ENCODE data around the gene PGBD5.
"Not testable (repeated sequence)": the region's sequence is repeated elsewhere in the genome, so short reads cannot be mapped to it uniquely, and the experiment has no call there.

Gene PGBD5, protein sequence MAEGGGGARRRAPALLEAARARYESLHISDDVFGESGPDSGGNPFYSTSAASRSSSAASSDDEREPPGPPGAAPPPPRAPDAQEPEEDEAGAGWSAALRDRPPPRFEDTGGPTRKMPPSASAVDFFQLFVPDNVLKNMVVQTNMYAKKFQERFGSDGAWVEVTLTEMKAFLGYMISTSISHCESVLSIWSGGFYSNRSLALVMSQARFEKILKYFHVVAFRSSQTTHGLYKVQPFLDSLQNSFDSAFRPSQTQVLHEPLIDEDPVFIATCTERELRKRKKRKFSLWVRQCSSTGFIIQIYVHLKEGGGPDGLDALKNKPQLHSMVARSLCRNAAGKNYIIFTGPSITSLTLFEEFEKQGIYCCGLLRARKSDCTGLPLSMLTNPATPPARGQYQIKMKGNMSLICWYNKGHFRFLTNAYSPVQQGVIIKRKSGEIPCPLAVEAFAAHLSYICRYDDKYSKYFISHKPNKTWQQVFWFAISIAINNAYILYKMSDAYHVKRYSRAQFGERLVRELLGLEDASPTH

DNA sequence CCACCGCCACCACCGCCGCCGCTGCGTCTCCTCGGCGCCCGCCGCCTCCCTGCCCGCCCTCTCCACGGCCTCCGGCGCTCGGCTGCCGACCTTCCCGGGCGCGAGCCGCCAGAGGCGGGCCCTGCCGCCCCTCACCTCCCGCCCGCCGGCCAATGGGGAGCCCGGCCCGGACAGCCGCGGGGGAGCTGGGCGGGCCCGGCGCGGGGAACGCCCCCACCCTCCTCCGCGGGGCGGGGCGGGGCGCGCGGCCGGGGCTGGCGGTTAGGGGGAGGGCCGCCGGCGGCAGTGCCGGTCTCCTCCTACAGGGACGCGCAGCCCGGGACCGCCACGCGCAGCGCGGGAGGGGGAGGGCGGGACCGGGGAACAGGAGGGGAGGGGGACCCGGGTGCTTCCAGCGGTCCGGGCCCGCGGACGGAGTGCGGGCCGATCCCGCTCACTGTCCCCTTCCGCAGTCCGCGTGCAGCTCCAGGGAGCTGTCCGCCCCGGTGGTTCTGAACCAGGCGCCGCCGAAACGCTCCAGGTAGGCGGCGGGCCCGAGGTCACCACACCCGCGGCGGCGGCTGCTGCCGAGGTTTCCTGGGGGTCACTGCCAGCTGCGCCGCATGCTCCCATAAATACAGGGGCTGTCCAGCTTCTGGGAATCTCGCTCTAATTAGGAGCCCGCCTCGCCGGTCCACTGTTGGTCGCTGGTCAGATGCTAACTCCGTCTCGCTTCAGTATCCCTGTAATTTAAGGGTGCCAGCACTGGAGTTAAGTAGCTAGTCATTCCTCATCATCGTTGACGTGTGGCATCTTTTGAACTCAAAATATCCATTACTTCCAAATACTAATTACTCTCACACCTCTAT, at the start of gene PGBD5:
Gene PGBD5, minus strand, starts transcription at position 87 of the 848 bp plus-strand sequence. CDS start 404 bp downstream, outside the sequence.
- peak; percentile 89 for DNase-seq

DNA sequence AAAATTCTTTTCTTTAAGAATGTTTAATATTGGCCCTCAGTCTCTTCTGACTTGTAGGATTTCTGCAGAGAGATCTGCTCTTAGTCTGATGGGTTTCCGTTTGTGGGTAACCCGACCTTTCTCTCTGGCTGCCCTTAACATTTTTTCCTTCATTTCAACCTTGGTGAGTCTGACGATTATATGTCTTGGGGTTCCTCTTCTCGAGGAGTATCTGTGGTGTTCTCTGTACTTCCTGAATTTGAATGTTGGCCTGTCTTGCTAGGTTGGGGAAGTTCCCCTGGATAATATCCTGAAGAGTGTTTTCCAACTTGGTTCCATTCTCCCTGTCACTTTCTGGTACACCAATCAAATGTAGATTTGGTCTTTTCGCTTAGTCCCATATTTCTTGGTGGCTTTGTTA, 48.8 kb upstream of the PGBD5 start:
- DNase-seq: not testable (repeated sequence)

DNA sequence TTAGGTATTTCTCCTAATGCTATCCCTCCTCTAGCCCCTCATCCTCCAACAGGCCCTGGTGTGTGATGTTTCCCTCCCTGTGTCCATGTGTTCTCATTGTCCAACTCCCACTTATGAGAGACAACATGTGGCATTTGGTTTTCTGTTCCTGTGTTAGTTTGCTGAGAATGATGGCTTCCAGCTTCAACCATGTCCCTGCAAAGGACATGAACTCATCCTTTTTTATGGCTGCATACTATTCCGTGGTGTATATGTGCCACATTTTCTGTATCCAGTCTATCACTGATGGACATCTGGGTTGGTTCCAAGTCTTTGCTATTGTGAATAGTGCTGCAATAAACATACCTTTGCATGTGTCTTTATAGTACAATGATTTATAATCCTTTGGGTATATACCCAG, 44.6 kb upstream of the PGBD5 start:
- DNase-seq: not testable (repeated sequence)

DNA sequence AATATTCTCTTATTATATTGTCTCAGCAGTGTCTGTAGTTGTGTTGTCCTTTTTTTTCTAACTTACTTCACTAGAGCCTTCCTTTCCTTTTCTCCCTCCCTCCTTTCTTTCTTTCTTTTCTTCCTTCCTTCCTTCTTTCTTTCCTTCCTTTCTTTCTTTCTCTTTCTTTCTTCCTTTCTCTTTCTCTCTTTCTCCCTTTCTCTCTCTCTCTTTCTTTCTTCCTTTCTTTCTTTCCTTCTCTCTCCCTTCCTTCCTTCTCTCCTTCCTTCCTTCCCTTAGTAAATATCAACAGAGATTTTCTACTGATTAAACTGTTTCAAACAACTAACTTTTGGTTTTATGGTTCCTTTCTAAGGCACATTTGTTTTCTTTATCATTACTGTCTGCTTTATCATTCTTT, 43.1 kb upstream of the PGBD5 start:
- DNase-seq: no peak

DNA sequence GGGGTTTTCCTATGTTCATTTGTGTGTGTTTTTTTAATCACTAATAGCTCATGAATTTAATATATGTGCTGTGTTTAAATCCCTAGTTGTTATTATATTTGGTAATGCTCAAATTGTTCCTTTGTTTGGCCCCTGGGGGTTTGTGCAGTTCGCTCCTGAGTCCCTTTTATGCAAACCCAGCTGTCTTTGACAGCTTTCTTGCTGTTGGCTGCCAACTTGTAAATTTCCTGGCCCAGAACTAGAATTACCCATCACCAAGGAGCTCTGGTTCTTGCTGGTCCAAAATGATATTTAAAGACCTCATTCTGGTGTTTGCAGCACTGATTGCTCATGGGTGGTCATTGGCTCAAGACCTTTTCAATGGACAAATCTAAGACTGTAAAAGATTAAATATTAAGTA, 39.6 kb upstream of the PGBD5 start:
- peak; percentile 6 for DNase-seq

DNA sequence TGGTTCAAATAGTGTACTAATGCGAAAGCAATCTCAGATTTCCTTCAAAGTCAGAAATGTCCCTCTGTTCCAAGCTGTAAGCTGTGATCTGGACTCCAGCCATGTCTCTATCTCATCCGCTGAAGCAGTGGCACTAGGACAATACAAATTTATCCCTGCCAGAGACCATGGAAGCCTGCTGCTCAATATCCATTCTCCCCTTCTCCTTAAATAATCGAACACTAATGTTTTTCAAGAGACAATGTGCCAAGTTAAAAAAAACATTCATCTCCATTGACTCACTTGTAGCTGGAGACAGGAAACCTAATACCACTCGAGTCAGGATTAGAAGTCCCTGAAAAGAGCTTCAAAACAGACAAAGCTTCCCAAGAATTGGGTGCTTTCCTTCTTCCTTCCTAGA, 38.5 kb upstream of the PGBD5 start:
- no peak for DNase-seq

DNA sequence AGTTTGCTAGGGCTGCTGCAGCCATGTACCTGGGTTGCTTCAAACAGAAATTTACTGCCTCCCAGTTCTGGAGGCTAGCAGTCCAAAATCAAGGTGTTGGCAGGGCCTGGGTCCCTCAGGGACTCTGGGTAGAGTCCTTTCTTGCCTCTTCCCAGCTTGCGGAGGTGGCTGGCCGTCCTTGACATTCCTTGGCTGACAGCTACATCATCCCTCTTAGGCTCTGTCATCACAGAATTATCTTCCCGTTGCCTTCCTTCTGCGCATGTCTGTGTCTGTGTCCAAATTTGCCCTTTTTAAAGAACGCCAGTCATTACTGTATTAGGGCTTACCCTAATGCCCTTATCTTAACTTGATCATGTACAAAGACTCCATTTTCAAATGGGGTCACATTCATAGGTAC, 37.6 kb upstream of the PGBD5 start:
- DNase-seq: no peak

DNA sequence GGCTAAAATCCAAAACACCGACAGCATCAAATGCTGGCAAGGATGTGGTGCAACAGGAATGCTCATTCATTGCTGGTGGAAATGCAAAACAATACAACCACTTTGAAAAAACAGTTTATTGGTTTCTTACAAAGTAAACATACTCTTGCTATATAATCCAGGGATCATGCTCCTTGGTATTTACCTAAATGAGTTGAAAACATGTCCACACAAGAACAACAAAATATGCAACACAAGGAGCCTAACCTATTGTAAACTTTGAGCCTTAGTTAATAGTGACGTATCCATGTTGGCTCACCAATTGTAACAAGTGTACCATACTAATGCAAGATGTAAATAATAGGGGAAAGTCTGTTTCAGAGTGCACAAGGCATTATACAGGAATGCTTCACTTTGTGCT, 37.2 kb upstream of the PGBD5 start:
- no peak for DNase-seq

DNA sequence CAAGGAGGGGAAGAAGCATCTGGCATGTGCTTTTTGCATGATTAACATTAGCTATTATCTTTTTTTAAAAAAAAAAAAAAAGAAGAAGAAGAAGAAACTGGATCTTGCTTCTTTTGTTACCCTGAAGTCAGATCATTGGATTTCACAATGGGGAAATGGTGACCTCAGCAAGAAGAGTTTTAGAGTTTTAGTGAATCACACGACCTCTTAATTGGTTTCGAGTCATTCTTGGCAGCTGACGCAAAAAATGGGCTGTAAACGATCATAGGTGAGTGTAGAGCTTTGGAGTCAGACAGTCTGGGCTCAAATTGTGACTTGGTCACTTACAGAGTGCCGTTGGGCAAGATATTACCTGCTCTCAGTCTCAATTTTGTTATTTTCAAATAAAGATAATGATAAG, 33.3 kb upstream of the PGBD5 start:
- no peak for DNase-seq

DNA sequence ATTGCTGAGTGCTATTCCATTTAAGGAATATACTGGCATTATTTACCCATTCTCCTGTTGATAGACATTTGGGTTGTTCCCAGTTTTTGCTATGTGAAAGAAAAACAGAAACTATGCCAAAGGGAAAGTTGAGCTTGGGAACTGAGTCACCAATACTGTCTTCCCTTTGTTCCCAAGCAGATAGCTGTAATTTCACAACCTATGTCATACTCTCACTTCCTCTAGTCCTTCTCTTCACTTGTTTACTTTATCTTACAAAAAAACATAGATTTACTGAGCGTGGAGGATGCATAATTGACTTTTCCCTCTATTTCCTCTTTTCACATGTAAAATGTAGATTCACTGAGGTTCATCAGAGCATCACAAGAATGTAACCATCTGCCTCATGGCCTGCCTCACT, 32.4 kb upstream of the PGBD5 start:
- DNase-seq: no peak

DNA sequence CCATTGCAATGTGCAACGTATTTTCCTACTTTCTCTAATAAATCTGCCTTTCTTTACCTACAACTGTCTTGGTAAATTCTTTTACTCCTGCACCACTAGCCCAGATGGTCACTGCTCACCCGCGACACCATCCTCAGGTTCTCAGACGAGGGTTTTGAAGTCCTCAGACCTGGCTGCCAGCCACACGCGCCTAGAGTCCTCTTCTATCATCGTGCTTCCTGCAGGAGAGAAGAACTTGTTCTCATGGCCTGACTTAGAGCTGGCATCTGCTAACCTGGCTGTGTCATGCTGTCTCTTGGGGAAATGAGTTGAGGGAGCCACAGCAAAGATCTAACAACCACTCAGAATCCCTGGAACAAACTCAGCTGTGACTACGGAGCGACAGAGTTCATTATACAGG, 30.3 kb upstream of the PGBD5 start:
- no peak for DNase-seq

DNA sequence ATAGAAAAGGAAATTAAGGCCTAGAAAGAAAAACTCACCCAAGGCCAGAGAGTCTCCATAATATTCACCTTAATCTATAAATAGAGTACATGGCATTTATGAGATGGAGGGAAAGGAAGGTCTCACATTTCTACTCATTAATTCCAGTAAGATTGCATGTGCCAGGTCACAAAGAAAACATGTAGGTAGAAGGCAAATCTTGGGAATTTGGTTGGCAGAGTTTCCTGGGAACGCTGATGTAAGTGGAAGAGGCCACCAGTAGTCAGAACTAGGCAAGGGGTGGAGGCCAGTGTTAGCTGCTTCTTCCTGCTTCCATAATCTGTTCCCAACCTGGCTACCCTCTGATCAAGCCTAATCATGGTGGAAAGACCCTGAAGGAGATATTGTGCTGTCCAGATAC, 29.2 kb upstream of the PGBD5 start:
- DNase-seq: no peak

DNA sequence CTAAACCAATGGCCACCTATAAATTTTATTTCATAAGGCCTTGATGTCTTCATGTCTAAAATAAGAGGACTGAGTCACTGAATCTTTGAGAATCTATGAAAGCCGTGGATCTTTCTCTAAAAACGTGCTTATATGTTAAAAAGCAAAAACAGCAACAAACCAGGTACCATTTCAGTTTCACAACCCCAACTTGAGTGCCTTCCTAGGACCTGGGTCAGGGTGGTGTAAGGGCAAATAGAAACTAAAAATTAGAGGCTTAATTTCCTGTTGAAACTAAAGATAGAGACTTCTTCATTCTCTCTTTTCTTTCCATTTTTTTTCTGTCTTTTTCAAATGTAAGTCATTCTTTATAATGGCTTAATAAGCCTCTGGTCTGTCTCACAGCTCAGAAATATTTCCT, 27.2 kb upstream of the PGBD5 start:
- DNase-seq: no peak

DNA sequence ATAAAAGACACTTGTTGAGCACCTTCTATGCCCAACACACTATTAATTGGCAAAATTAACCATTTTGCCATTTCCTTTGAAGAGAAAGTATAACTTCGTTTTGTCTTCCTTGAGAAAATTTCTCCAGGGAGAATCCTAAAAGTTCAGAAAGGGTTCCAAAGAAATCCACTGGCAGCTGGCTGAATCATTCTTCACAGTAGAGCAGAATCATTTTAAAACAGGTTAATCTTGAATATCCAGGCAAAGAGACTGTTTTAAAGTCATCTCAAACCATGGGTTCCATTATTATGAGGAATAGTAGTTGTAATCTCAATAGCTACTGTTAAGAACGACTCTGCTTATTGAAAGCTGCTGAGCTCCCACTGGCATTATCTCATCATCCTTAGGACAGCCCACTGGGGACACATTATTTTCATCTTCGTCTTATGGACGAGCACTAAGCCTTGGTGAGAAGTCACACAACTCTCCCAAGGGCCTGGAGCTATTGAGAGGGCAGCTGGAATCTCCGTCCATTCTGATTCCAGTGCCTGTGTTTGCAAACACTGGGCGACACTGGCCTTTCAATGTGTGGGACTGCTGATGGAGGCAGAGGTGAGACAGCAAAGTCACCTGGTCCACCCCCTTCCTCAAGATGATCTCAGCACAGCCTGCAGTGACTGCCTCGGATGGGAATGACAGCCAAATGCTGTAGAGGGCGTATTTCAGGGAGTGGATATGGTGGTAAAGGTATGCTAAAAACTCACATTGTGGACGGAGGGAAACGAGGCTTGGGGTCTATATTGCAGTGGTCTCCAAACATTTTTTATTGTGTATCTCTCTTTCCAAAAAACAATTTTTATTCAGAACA, 15.3 kb upstream of the PGBD5 start:
- DNase-seq: no peak

DNA sequence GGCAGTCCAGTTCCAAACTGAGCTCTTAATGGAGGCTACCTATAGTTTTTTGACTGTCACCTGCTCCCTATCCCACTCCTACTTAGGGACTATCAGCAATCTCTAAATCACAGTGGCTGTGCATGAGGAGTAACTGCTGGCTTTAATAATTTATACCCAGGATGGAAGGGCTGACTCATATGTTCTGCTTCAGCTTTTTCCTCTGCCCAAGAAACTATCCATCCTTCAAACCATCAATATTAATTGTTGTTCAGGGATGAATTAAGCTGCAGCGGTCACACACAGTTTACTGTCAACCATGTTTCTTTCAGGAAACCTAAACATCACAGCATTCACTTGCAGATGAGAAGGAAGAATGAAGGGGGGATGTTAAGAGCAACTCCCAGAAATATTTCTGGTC, 9.0 kb upstream of the PGBD5 start:
- DNase-seq: no peak

DNA sequence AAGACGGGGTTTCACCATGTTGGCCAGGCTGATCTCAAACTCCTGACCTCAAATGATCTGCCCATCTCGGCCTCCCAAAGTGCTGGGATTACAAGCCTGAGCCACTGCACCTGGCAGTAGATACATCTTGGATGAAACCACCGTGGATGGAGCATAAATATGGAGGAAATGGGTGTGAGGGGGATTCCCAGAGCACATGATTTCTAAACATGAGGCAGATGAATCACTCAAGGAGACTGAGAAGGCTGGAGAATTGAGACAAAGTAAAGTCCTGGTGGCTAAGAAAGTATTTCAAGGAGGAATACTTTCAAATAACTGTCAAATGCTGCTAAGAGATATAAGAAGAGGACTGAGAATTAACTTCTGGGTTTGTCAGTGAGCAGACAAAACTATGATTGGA, 5.4 kb upstream of the PGBD5 start:
- DNase-seq: no peak

DNA sequence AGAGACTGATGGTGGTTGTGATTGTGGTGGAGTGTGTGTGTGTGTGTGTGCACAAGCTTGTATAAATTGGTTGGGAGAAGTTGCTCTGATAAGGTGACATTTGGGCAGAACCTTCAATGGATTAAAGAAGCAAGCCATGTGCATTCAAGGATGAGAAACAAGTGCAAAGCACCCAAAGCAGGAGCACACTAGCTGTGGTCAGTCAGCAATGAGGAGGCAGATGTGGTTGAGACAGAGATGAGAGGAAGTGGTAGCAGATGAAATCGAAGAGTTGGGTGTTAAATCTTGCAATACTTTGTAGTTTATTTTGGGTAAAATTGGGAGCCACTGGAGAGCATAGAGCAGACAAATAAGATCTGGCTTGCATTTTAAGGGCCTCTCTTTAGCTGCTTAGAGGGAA, 4.4 kb upstream of the PGBD5 start:
- DNase-seq: no peak

DNA sequence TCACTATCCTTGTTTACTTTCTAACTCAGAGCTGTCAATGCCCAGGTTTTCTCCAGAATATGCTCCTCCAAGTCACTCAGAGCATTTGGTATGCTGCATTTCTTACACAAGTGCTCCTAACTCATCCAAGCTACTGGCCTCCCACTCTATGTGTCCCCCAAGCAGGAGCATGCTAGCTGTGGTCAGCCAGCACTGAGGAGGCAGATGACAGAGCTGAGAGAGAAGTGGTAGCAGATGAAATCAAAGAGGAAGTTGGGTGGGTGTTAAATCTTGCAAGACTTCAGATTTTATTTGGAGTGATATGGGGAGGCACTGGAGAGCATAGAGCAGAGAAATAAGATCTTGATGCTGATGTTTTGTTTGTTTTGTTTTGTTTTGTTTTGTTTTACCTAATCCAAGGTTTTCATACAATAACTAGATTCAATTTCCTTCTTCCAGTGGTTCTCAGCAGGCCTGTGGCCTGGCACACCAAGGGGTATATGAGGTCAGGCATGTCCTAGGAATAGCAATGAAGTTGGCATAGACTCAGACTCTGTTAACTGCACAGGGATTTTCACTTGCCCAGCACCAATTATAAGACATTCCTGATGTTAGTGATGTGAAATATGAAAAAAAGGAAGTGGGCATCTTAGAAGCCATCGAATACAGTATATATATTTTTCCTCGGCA, 3.1 kb upstream of the PGBD5 start:
- peak; percentile 61 for DNase-seq

DNA sequence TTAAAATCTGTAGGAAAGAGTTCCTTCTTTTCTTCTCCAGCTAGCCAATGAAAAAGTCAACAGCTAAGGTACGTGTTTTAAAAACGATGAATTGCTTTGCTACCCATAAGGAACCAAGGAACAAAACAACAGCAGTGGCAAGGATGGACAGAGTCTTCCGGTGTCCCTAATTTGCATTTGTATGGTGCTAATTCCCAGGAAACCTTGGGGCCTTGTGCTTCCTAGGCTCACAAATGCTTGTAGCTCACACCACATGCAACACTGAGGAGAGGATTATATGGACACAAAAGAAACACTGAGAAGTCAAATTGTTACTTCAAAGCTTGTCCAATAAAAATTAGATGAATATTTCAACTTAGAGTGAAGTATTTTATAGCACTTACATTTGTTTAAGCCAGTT, 1.8 kb upstream of the PGBD5 start:
- DNase-seq: no peak

DNA sequence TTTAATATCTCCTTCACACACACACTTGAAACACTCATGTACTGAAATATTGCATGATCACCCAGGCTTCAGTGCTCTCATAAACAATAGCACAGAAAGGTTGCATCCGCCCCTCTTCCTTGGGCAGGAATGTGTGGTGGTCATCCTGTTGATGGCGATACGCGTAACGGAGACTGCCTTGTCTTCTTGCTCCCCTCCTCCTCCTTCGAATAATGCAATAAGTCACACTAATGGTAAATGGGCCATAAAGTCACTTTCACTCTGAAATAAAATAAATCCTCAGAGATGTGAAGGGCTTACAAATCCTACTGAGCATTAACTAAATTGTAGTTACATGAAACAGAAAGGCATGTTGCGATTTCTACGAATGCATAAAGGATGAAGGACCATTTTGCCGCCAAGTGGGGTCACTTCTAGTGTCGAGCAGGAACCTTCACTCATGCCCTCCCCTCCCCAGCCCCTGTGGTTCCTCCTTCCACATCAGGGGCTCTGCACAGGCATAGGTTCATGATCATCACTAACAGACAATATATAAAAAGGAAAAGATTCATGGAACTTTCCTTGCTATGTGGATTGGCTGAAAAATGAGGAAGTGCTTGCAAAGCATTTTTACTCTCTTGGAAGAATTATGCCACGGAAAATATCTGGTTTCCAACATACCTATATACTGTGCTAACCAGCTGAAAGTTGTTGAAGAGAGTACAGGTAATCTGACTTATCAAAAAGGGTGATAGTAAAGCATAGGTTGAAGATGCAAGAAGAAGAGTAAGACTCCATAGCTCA, 1.2 kb upstream of the PGBD5 start:
- DNase-seq: no peak

DNA sequence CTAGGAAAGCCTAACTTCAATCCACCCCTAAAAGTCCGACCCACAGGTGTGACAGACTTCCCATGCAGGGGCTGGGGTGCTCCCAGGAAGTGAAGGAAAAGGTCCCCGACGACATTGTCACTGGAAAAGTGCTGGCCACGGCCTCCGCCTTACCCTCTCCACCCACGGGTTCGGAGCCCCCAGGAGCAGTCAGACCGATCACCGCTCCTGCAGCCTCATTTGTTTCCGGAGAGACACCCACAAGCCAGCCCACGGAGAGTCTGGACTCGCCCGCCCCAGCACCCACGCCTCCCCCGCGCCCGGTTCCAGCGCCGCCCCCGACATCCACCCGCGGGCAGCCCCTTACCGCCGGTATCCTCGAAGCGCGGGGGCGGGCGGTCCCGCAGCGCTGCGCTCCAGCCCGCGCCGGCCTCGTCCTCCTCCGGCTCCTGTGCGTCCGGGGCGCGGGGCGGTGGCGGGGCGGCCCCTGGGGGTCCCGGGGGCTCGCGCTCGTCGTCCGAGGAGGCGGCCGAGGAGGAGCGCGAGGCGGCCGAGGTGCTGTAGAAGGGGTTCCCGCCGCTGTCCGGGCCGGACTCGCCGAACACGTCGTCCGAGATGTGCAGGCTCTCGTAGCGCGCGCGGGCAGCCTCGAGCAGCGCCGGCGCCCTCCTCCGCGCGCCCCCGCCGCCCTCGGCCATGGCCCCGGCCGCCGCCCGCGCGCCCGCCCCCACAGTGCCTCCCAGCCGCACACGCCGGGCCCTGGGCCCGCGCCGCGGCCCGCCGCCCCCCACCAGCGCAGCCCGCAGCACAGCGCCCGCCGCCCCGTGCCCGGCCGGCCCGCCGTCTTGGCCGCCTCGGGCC, 660 bp downstream of the PGBD5 start:
- DNase-seq: no peak

Measured in midbrain (tissue), 1 donor.